ENCODE measurements around the gene FAM234A.

FAM234A gene

DNA sequence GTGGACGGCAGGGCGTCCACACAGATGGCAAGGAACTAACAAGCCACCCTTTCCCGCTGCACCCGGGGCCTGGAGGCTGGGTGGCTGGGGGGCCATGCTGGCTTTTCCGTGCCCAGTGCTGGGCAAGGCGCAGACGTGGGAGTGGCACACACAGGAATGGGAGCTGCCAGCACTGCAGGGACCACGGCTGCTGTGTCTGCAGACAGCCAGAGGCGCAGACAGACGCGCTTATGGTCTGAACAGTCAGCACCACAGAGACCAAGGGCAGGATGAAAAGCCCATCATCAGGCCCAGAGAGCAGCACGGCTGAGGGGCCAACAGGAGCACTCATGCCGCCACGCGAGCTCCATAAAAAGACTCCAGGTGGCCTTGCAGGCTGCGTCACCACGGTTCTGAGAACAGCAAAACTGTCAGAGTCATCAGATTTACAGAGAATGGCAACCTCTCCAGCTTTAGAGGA lies 72.3 kb downstream of the FAM234A start:
- Histone ChIP-seq H3K36me3 (ENCODE audit: insufficient read depth, low read length) (peaks cover 20% of the 10 kb centered on the region; the same call in 1 of the 2 replicates), H3K4me3 (ENCODE audit: low read depth, low read length, poor library complexity, severe bottlenecking) (no peak overlapping the region), H4K20me1 (ENCODE audit: insufficient read depth, low read length) (no peaks in the 10 kb centered on the region), H3K9me3 (ENCODE audit: low read length) (no peaks in the 10 kb centered on the region), H3K27ac (ENCODE audit: low read depth, low read length, poor library complexity, severe bottlenecking) (no peak overlapping the region), H3K9me2 (ENCODE audit: low read depth, low read length) (no peaks in the 10 kb centered on the region), H2AFZ (ENCODE audit: low read length) (no peak overlapping the region), H3K9ac (ENCODE audit: low read length) (no peak overlapping the region), H3K27me3 (ENCODE audit: insufficient read depth, low read length) (no peaks in the 10 kb centered on the region), H3K4me2 (ENCODE audit: low read length) (no peak overlapping the region), H3K79me2 (ENCODE audit: insufficient read depth, low read length) (no peaks in the 10 kb centered on the region), H3K4me1 (ENCODE audit: insufficient read depth, low read length, severe bottlenecking) (peaks cover 21% of the 10 kb centered on the region), H3F3A (ENCODE audit: insufficient read depth, low read length) (no peaks in the 10 kb centered on the region)
- TF ChIP-seq, protein P1, sequence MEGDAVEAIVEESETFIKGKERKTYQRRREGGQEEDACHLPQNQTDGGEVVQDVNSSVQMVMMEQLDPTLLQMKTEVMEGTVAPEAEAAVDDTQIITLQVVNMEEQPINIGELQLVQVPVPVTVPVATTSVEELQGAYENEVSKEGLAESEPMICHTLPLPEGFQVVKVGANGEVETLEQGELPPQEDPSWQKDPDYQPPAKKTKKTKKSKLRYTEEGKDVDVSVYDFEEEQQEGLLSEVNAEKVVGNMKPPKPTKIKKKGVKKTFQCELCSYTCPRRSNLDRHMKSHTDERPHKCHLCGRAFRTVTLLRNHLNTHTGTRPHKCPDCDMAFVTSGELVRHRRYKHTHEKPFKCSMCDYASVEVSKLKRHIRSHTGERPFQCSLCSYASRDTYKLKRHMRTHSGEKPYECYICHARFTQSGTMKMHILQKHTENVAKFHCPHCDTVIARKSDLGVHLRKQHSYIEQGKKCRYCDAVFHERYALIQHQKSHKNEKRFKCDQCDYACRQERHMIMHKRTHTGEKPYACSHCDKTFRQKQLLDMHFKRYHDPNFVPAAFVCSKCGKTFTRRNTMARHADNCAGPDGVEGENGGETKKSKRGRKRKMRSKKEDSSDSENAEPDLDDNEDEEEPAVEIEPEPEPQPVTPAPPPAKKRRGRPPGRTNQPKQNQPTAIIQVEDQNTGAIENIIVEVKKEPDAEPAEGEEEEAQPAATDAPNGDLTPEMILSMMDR (IDR thresholded peaks at IDR 0.05; ENCODE audit: low read length), result no peak
- TF ChIP-seq EZH2 (IDR thresholded peaks at IDR 0.05; ENCODE audit: borderline replicate concordance, low read length), result no peak

DNA sequence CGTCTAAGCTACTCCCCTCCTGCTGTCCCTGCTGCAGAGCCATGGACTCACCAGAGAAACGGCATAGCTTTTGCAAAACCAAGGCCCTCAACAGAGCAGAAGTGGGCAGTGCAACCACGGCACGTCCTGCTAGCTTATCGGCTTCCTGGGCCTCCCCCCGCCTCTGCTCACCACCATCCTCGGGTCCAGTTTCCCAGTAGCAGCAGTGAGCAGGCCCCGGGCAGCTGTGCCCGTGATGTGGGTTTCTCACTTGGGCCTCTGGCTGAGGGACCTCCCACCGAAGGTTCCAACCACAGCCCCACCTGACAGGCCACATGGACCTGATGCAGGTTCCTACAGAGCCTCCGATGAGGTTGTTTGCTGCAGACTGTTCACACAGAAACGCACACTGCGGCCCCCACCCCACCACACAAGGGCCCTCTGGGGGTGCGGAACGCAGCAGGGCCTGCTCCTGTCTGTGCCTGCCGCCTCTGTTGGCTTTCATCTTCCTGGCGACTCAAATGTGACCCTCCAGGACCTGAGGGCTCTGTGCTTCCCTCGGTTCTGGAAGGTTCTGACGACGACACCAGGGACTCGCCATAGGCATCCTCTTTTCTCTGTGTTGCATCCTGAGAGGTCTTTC lies 73.2 kb downstream of the FAM234A start:
- peaks cover 22% of the 10 kb centered on the region; the same call in 1 of the 2 replicates for H3K36me3 ChIP-seq (ENCODE audit: insufficient read depth, low read length)
- H3K9me2 ChIP-seq (ENCODE audit: low read depth, low read length), result no peaks in the 10 kb centered on the region

DNA sequence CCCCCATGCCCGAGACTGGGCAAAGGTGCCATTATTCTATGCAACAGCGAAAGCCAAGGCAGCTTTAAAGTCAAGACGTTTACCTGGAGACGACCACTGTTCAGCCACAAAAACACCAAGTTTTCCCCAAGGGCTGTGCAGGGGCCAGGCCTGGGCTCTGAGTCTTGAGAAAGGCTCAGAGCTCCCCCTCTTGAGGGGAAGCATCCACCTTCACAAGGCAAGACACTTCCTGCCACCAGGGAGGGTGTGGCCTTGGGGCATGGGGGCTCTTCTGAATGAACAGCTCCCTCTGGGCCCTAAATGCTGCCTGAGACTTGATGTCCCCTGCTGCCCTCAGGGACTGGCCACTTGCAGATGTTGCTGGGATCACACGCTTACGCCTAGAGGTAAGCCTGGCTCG lies 74.9 kb downstream of the FAM234A start:
- Histone ChIP-seq H3K9me2 (ENCODE audit: low read depth, low read length) (no peaks in the 10 kb centered on the region), H3K4me3 (ENCODE audit: low read depth, low read length, poor library complexity, severe bottlenecking) (no peak overlapping the region), H3K4me2 (ENCODE audit: low read length) (no peak overlapping the region; the same call in 1 of the 2 replicates), H4K20me1 (ENCODE audit: insufficient read depth, low read length) (no peaks in the 10 kb centered on the region), H3K79me2 (ENCODE audit: insufficient read depth, low read length) (no peaks in the 10 kb centered on the region), H2AFZ (ENCODE audit: low read length) (no peak overlapping the region), H3K9ac (ENCODE audit: low read length) (no peak overlapping the region), H3K27ac (ENCODE audit: low read depth, low read length, poor library complexity, severe bottlenecking) (peak overlapping the region; percentile 73), H3K9me3 (ENCODE audit: low read length) (no peaks in the 10 kb centered on the region), H3K27me3 (ENCODE audit: insufficient read depth, low read length) (no peaks in the 10 kb centered on the region), H3F3A (ENCODE audit: insufficient read depth, low read length) (no peaks in the 10 kb centered on the region), H3K36me3 (ENCODE audit: insufficient read depth, low read length) (peaks cover 38% of the 10 kb centered on the region; the same call in 1 of the 2 replicates), H3K4me1 (ENCODE audit: insufficient read depth, low read length, severe bottlenecking) (peaks cover 21% of the 10 kb centered on the region)
- TF ChIP-seq EZH2 (IDR thresholded peaks at IDR 0.05; ENCODE audit: borderline replicate concordance, low read length), result no peak
- TF ChIP-seq, protein P1 (IDR thresholded peaks at IDR 0.05; ENCODE audit: low read length), result peak; percentile 29; the same call in 1 of the 2 replicates

More for the DNA sequence above, 73.2 kb downstream of the FAM234A start:
- Histone ChIP-seq H3K4me3 (ENCODE audit: low read depth, low read length, poor library complexity, severe bottlenecking) (no peak overlapping the region), H4K20me1 (ENCODE audit: insufficient read depth, low read length) (no peaks in the 10 kb centered on the region), H3K4me2 (ENCODE audit: low read length) (no peak overlapping the region), H3K27me3 (ENCODE audit: insufficient read depth, low read length) (no peaks in the 10 kb centered on the region), H3F3A (ENCODE audit: insufficient read depth, low read length) (no peaks in the 10 kb centered on the region), H2AFZ (ENCODE audit: low read length) (no peak overlapping the region), H3K9ac (ENCODE audit: low read length) (no peak overlapping the region), H3K9me3 (ENCODE audit: low read length) (no peaks in the 10 kb centered on the region), H3K4me1 (ENCODE audit: insufficient read depth, low read length, severe bottlenecking) (peaks cover 21% of the 10 kb centered on the region), H3K27ac (ENCODE audit: low read depth, low read length, poor library complexity, severe bottlenecking) (peak overlapping the region; percentile 73), H3K79me2 (ENCODE audit: insufficient read depth, low read length) (no peaks in the 10 kb centered on the region)
- TF ChIP-seq EZH2 (IDR thresholded peaks at IDR 0.05; ENCODE audit: borderline replicate concordance, low read length), result no peak
- TF ChIP-seq, protein P1 (IDR thresholded peaks at IDR 0.05; ENCODE audit: low read length), result no peak

Data from OCI-LY1 (cell line).